Measurements from ENCODE around the gene VSIR. TPM values are rescaled to one million over a fixed set of nuclear protein-coding genes. Genes with fewer than 3 reads are reported as not detected.

Gene VSIR
- total RNA-seq, 1 donor from 2014 or later: 117 TPM

- ATAC-seq (no peak), DNase-seq (no peak)
- intact Hi-C loops (cut with DNase I): no loop called here
- Histone ChIP-seq H3K27me3 (ENCODE audit: low read depth) (no peaks in the 10 kb centered on the region), H3K4me3 (no peak overlapping the region), H3K4me1 (peaks cover 7% of the 10 kb centered on the region), H3K27ac (no peak overlapping the region), H3K36me3 (peaks cover 5% of the 10 kb centered on the region), H3K9me3 (no peaks in the 10 kb centered on the region)
- TF ChIP-seq CTCF (IDR thresholded peaks at IDR 0.05): no peak
Observed at GRCh38 chr10:71809628-71810027, 36.3 kb upstream of the VSIR start.

GRCh38 chr10:71807557-71808510 lies 34.5 kb upstream of the VSIR start:
- intact Hi-C loops (cut with DNase I): no loop called here
- ATAC-seq: no peak
- no peak for TF ChIP-seq CTCF (IDR thresholded peaks at IDR 0.05)
- Histone ChIP-seq H3K9me3 (no peaks in the 10 kb centered on the region), H3K27ac (no peak overlapping the region), H3K36me3 (no peaks in the 10 kb centered on the region), H3K4me1 (peaks cover 7% of the 10 kb centered on the region), H3K4me3 (no peak overlapping the region), H3K27me3 (ENCODE audit: low read depth) (no peaks in the 10 kb centered on the region)
- DNase-seq: no peak

GRCh38 chr10:71806704-71807556 lies 33.6 kb upstream of the VSIR start:
- H3K36me3 ChIP-seq: no peaks in the 10 kb centered on the region
- no peaks in the 10 kb centered on the region for H3K9me3 ChIP-seq
- H3K4me1 ChIP-seq: peaks cover 7% of the 10 kb centered on the region
- no peaks in the 10 kb centered on the region for H3K27me3 ChIP-seq (ENCODE audit: low read depth)
- no peak overlapping the region for H3K4me3 ChIP-seq
- ATAC-seq (no peak), DNase-seq (no peak)
- intact Hi-C loops (cut with DNase I): no loop called here
- no peak overlapping the region for H3K27ac ChIP-seq
- TF ChIP-seq CTCF (IDR thresholded peaks at IDR 0.05): no peak

- intact Hi-C loops (cut with DNase I): no loop called here
- Histone ChIP-seq H3K36me3 (no peaks in the 10 kb centered on the region), H3K27me3 (ENCODE audit: low read depth) (no peaks in the 10 kb centered on the region), H3K4me3 (no peak overlapping the region), H3K4me1 (peaks cover 7% of the 10 kb centered on the region), H3K9me3 (no peaks in the 10 kb centered on the region), H3K27ac (no peak overlapping the region)
- DNase-seq (peak; percentile 70), ATAC-seq (peak; percentile 73 to 79)
- TF ChIP-seq CTCF (IDR thresholded peaks at IDR 0.05): no peak
Observed at GRCh38 chr10:71805776-71806703, 32.7 kb upstream of the VSIR start.

- TF ChIP-seq CTCF (IDR thresholded peaks at IDR 0.05): no peak
- H3K27ac ChIP-seq: no peak overlapping the region
- no peaks in the 10 kb centered on the region for H3K27me3 ChIP-seq (ENCODE audit: low read depth)
- intact Hi-C loops (cut with DNase I): no loop called here
- H3K4me1 ChIP-seq: peaks cover 7% of the 10 kb centered on the region
- no peaks in the 10 kb centered on the region for H3K36me3 ChIP-seq
- no peak overlapping the region for H3K4me3 ChIP-seq
- no peaks in the 10 kb centered on the region for H3K9me3 ChIP-seq
- no peak for DNase-seq
- ATAC-seq: peak in 1 of 2 donors; percentile 19
Observed at GRCh38 chr10:71804077-71804476, 30.8 kb upstream of the VSIR start.
